ENCODE measurements around the gene P2RY11.

Gene P2RY11

DNA sequence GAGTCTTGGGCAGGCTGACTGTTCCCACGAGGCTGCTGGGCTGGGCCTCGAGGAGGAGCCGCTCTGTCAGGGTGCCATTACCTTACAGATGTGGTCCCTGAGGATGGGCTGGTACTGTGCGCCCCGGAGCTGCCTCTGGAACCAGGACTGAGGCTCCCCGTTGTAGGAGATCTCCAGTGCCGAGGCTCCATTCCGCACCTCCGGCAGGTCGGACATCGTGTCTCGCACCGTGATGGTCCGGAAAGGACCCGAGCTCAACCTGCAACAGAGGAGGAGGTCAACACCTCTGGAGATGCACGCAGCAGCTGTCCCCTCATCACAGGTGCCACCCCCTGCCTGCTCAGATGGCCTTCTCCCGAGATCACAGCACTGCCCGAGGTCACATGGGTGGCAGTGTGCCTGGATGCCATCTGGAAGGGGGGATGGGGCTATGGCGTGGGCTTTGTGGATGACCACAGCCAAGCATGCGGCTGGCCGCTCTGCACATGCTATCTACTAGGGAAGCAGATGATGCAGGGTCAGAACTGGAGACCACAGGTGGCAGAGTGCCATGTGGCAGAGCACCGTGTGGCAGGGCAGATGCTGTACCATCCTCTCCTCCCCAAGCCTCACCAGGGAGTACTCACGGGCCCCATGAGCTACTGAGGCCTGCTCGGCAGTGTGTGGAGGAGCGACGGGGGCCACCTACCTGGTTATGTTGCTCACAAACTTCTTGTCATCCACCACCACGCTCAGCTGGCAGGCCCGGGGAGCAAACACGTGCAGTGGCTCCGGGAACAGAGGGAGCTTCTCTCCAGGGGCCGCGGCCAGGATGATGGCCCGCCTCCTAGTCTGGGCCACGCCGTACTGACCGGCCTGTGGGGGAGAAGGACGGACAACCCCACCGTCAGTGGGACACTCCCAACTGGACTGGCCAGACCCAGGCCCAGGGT is 26.5 kb downstream of the P2RY11 start:
- Histone ChIP-seq H3K9me3 (ENCODE audit: low read depth, low read length) (no peaks in the 10 kb centered on the region), H3K9ac (ENCODE audit: insufficient read length) (no peak overlapping the region), H3K36me3 (ENCODE audit: insufficient read depth, low read length) (peaks cover 91% of the 10 kb centered on the region), H3K4me3 (no peak overlapping the region), H3K27ac (no peak overlapping the region)
- no peak for DNase-seq (ENCODE audit: low read depth, low spot score)
- TF ChIP-seq FOXP2 (optimal IDR thresholded peaks at IDR 0.05; ENCODE audit: control extremely low read depth, extremely low read length, insufficient read depth), result no peak
- no peak for TF ChIP-seq POLR2AphosphoS5 (IDR thresholded peaks at IDR 0.05; ENCODE audit: borderline replicate concordance, low read depth, low read length)
- no peak for TF ChIP-seq EZH2 (IDR thresholded peaks at IDR 0.05)

GRCh38 chr19:10138879-10139795 is 27.6 kb downstream of the P2RY11 start:
- H3K36me3 ChIP-seq (ENCODE audit: insufficient read depth, low read length), result peaks cover 91% of the 10 kb centered on the region
- no peak for TF ChIP-seq FOXP2 (optimal IDR thresholded peaks at IDR 0.05; ENCODE audit: control extremely low read depth, extremely low read length, insufficient read depth)
- no peak for TF ChIP-seq POLR2AphosphoS5 (IDR thresholded peaks at IDR 0.05; ENCODE audit: borderline replicate concordance, low read depth, low read length)
- TF ChIP-seq EZH2 (IDR thresholded peaks at IDR 0.05), result no peak
- no peaks in the 10 kb centered on the region for H3K9me3 ChIP-seq (ENCODE audit: low read depth, low read length)
- no peak overlapping the region for H3K4me3 ChIP-seq
- no peak for DNase-seq (ENCODE audit: low read depth, low spot score)
- no peak overlapping the region for H3K9ac ChIP-seq (ENCODE audit: insufficient read length)
- no peak overlapping the region for H3K27ac ChIP-seq

- Histone ChIP-seq H3K9me3 (ENCODE audit: low read depth, low read length) (no peaks in the 10 kb centered on the region), H3K36me3 (ENCODE audit: insufficient read depth, low read length) (peaks cover 95% of the 10 kb centered on the region), H3K27ac (no peak overlapping the region), H3K4me3 (no peak overlapping the region), H3K9ac (ENCODE audit: insufficient read length) (no peak overlapping the region)
- no peak for DNase-seq (ENCODE audit: low read depth, low spot score)
- TF ChIP-seq POLR2AphosphoS5 (IDR thresholded peaks at IDR 0.05; ENCODE audit: borderline replicate concordance, low read depth, low read length) (no peak), FOXP2 (optimal IDR thresholded peaks at IDR 0.05; ENCODE audit: control extremely low read depth, extremely low read length, insufficient read depth) (no peak), EZH2 (IDR thresholded peaks at IDR 0.05) (no peak)
These were observed 28.5 kb downstream of the P2RY11 start for GRCh38 chr19:10139952-10140351.

DNA sequence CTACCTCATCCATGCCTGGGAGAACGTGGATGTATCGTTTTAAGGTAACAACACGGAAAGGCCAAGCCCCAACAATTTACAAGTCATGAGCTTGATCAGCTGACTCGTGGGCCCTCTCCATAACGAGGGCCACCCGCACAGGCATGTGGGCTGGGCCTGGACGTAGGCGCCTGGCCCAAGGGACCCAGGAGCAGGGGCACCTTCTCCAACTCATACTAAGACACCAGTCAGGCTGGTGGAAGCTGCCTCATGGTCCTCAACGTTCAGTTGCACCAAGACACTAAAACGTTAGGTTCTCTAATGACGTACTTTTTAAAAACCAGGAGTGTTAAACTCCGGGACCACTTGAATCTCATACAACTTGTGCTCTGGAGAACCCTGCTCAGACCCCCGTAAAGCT is 30.0 kb downstream of the P2RY11 start:
- H3K4me3 ChIP-seq, result no peak overlapping the region
- TF ChIP-seq POLR2AphosphoS5 (IDR thresholded peaks at IDR 0.05; ENCODE audit: borderline replicate concordance, low read depth, low read length), result no peak
- no peak for TF ChIP-seq FOXP2 (optimal IDR thresholded peaks at IDR 0.05; ENCODE audit: control extremely low read depth, extremely low read length, insufficient read depth)
- no peak for TF ChIP-seq EZH2 (IDR thresholded peaks at IDR 0.05)
- peaks cover 98% of the 10 kb centered on the region for H3K36me3 ChIP-seq (ENCODE audit: insufficient read depth, low read length)

GRCh38 chr19:10141973-10142372 is 30.5 kb downstream of the P2RY11 start:
- Histone ChIP-seq H3K36me3 (ENCODE audit: insufficient read depth, low read length) (peaks cover 100% of the 10 kb centered on the region), H3K27ac (no peak overlapping the region), H3K9me3 (ENCODE audit: low read depth, low read length) (no peaks in the 10 kb centered on the region), H3K4me3 (no peak overlapping the region), H3K9ac (ENCODE audit: insufficient read length) (no peak overlapping the region)
- TF ChIP-seq EZH2 (IDR thresholded peaks at IDR 0.05) (no peak), POLR2AphosphoS5 (IDR thresholded peaks at IDR 0.05; ENCODE audit: borderline replicate concordance, low read depth, low read length) (no peak)
- DNase-seq (ENCODE audit: low read depth, low spot score), result no peak

More for the DNA sequence above, 30.0 kb downstream of the P2RY11 start:
- no peak for DNase-seq (ENCODE audit: low read depth, low spot score)
- H3K27ac ChIP-seq, result no peak overlapping the region
- H3K9ac ChIP-seq (ENCODE audit: insufficient read length), result no peak overlapping the region
- no peaks in the 10 kb centered on the region for H3K9me3 ChIP-seq (ENCODE audit: low read depth, low read length)

GRCh38 chr19:10142701-10143375 is 31.3 kb downstream of the P2RY11 start:
- no peak overlapping the region for H3K9ac ChIP-seq (ENCODE audit: insufficient read length)
- no peaks in the 10 kb centered on the region for H3K9me3 ChIP-seq (ENCODE audit: low read depth, low read length)
- peaks cover 98% of the 10 kb centered on the region for H3K36me3 ChIP-seq (ENCODE audit: insufficient read depth, low read length)
- H3K4me3 ChIP-seq, result no peak overlapping the region
- TF ChIP-seq EZH2 (IDR thresholded peaks at IDR 0.05), result no peak
- no peak for TF ChIP-seq POLR2AphosphoS5 (IDR thresholded peaks at IDR 0.05; ENCODE audit: borderline replicate concordance, low read depth, low read length)
- TF ChIP-seq FOXP2 (optimal IDR thresholded peaks at IDR 0.05; ENCODE audit: control extremely low read depth, extremely low read length, insufficient read depth), result no peak
- DNase-seq (ENCODE audit: low read depth, low spot score), result no peak
- no peak overlapping the region for H3K27ac ChIP-seq

GRCh38 chr19:10143681-10144080 is 32.2 kb downstream of the P2RY11 start:
- Histone ChIP-seq H3K9ac (ENCODE audit: insufficient read length) (no peak overlapping the region), H3K36me3 (ENCODE audit: insufficient read depth, low read length) (peaks cover 95% of the 10 kb centered on the region), H3K4me3 (no peak overlapping the region), H3K27ac (no peak overlapping the region), H3K9me3 (ENCODE audit: low read depth, low read length) (no peaks in the 10 kb centered on the region)
- TF ChIP-seq POLR2AphosphoS5 (IDR thresholded peaks at IDR 0.05; ENCODE audit: borderline replicate concordance, low read depth, low read length) (no peak), FOXP2 (optimal IDR thresholded peaks at IDR 0.05; ENCODE audit: control extremely low read depth, extremely low read length, insufficient read depth) (no peak), EZH2 (IDR thresholded peaks at IDR 0.05) (no peak)
- DNase-seq (ENCODE audit: low read depth, low spot score), result no peak

DNA sequence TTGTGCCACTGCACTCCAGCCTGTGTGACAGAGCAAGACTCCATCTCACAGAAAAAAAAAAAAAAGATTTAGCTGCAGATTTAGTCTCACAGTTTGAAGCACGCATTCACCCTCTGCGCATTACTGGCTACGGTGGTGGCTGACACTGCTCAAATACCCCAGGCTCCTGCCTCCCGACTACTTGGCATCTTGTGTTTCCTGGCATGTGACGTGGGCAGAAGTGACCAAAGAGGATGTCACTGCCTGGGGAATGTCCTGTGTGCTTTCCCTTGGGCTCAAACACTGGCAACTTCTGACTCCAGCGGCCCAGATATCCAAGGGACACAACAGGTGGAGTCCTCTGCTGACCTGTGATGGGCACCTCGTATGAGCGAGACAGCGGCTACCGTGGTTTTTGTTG is 32.9 kb downstream of the P2RY11 start:
- TF ChIP-seq POLR2AphosphoS5 (IDR thresholded peaks at IDR 0.05; ENCODE audit: borderline replicate concordance, low read depth, low read length) (no peak), EZH2 (IDR thresholded peaks at IDR 0.05) (no peak), FOXP2 (optimal IDR thresholded peaks at IDR 0.05; ENCODE audit: control extremely low read depth, extremely low read length, insufficient read depth) (no peak)
- Histone ChIP-seq H3K9me3 (ENCODE audit: low read depth, low read length) (no peaks in the 10 kb centered on the region), H3K27ac (no peak overlapping the region), H3K9ac (ENCODE audit: insufficient read length) (no peak overlapping the region), H3K36me3 (ENCODE audit: insufficient read depth, low read length) (peaks cover 94% of the 10 kb centered on the region), H3K4me3 (no peak overlapping the region)
- no peak for DNase-seq (ENCODE audit: low read depth, low spot score)

All from SK-N-MC (cell line).